ENCODE measurements around the gene PCK2. TPM values are rescaled to one million over a fixed set of nuclear protein-coding genes. Genes with fewer than 3 reads are reported as not detected.
A peak's percentile ranks its signal among the peaks of the same experiment; 100 is the strongest.

The PCK2 gene
- total and polyA plus RNA-seq, 8 donors = 12.9 to 61.3 (median 16.6) TPM

DNA sequence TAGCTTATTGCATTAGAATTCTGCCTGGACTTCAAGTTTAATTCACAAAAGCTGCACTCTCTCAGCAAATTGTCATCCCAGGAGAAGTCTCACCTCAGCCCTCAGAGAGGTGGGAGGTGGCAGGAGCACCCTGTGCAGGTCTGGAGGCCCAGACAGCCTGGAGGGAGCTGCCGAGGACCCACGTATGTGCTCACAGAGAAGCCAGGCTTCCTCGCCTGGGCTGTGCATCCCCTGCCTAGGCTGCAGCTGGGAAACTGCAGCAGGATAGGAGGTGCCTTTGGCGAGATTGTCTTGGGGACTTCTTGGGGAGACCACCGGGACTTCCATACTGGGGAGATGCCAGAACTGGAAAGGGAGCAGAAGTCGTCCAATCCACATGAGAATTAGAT, 14.0 kb upstream of the PCK2 start:
- H3K4me1 ChIP-seq = peaks cover 6 to 15% of the 10 kb centered on the region in 2 donors
- DNase-seq = peak in 1 of 4 donors; percentile 19
- peaks cover 0 to 33% of the 10 kb centered on the region in 2 donors for H3K27me3 ChIP-seq
- H3K36me3 ChIP-seq = no peaks in the 10 kb centered on the region
- ATAC-seq = no peak
- TF ChIP-seq, protein P1, sequence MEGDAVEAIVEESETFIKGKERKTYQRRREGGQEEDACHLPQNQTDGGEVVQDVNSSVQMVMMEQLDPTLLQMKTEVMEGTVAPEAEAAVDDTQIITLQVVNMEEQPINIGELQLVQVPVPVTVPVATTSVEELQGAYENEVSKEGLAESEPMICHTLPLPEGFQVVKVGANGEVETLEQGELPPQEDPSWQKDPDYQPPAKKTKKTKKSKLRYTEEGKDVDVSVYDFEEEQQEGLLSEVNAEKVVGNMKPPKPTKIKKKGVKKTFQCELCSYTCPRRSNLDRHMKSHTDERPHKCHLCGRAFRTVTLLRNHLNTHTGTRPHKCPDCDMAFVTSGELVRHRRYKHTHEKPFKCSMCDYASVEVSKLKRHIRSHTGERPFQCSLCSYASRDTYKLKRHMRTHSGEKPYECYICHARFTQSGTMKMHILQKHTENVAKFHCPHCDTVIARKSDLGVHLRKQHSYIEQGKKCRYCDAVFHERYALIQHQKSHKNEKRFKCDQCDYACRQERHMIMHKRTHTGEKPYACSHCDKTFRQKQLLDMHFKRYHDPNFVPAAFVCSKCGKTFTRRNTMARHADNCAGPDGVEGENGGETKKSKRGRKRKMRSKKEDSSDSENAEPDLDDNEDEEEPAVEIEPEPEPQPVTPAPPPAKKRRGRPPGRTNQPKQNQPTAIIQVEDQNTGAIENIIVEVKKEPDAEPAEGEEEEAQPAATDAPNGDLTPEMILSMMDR (IDR thresholded peaks at IDR 0.05) = no peak
- intact Hi-C loops (cut with DNase I) = no loop called here
- no peak overlapping the region for H3K4me3 ChIP-seq
- no peak overlapping the region for H3K27ac ChIP-seq
- H3K9me3 ChIP-seq = no peaks in the 10 kb centered on the region

DNA sequence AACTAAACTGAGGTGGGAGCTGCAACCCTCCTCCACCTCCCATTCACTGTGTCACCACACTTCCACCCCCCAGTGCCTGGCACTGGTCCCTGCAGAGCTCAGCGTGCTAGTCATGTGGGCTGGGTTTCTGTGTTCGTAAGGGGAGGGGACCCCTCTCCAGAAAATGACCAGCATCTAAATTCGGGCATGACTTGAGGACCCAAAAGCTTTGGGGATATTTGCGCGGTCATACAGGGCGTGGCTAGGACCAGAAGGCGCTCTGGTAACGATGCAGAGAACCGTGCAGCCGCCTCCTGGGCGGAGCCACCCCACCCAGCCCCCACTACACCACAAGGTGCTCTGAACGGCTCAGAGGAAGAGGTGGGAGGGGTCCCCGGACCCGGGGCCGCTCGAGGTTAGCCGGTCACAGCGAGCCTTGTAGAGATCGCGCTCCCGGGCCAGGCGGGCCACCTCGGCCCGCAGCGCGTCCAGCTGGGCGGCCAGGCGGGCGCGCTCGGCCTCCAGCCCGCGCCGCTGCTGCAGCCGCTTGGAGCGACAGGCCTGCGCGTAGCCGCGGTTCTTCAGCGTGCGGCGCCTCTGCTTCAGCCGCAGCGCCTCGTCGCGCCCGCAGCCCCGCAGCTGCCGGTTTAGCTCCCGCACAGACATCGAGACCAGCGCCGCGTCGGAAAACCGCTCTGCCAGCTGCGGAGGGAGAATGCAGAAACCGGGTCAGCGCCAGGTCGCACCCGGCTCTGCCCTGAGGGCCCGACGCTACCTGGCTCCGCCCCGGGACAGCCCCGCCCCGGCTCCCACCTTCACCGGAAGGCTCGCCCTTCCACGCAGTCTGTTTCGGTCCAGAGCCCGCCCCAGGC, 13.0 kb upstream of the PCK2 start:
- Histone ChIP-seq H3K27me3 (peaks cover 0 to 33% of the 10 kb centered on the region in 2 donors), H3K36me3 (no peaks in the 10 kb centered on the region), H3K4me1 (peaks cover 6 to 15% of the 10 kb centered on the region in 2 donors), H3K4me3 (peak overlapping the region; percentile 45 to 54), H3K27ac (peak overlapping the region; percentile 58 to 65), H3K9me3 (no peaks in the 10 kb centered on the region)
- intact Hi-C loops (cut with DNase I) = no loop called here
- ATAC-seq = peak; percentile 97
- DNase-seq = peak; percentile 38 to 91 (median 60)
- TF ChIP-seq, protein P1 (IDR thresholded peaks at IDR 0.05) = no peak

DNA sequence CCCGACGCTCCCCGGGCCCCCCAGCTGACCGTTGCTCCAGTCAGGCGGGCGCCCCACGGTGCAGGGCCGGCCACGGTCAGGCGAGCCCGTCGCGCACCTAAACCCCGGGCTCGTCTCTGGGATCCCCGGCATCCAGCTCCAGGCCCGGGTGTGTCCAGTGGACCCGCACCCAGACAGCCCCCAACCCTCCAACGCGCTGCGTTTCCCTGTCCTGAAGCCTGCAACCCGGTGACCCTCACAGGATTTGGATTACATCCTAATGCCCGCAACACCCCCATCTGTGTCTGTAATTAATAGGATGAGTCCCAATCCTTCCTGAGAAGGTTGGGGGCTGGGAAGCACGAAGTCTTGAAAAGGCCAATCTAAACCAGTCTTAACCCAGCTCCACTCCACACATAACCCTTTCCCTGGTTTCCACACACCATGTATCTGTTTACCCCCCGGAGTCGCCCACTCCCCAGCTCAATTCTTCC, 12.3 kb upstream of the PCK2 start:
- TF ChIP-seq, protein P1 (IDR thresholded peaks at IDR 0.05) = no peak
- no peak for DNase-seq
- H3K9me3 ChIP-seq = no peaks in the 10 kb centered on the region
- peaks cover 0 to 33% of the 10 kb centered on the region in 2 donors for H3K27me3 ChIP-seq
- no peak for ATAC-seq
- peak overlapping the region; percentile 58 to 65 for H3K27ac ChIP-seq
- H3K36me3 ChIP-seq = no peaks in the 10 kb centered on the region
- peaks cover 6 to 15% of the 10 kb centered on the region in 2 donors for H3K4me1 ChIP-seq
- H3K4me3 ChIP-seq = peak overlapping the region; percentile 45 to 54
- intact Hi-C loops (cut with DNase I) = no loop called here

DNA sequence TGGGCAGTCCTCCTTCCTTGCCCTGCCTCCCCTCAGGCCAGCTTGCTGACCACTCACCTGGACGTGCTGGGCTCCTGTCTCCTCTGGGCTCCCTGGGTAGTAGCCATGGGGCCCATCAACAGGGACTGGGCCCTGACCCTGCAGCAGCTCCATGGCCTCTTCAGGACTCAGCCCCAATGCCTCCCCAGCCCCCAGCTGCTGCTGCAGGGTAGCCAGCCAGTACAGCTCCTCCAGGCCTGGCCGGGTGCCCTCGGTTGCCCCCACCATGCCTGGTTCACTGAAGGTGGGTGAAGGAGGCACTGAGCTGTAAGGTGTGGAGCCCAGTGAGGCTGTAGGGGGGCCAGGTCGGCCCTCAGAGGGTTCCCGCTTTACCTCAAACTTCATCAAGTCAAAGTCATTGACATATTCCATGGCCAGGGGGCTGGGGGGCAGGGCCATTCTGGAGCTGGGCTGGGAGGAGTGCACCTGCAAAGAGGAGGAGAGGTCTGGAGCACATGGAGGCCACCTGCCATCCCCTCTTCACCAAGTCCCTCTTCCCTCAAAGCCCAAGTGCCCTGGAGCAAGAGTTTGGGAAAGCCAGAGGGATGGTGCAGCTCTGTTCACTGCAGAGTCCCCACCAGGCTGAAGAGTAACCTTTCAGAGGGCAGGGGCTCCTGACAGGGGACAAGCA, 11.6 kb upstream of the PCK2 start:
- no peak overlapping the region for H3K4me3 ChIP-seq
- intact Hi-C loops (cut with DNase I) = no loop called here
- H3K27ac ChIP-seq = no peak overlapping the region
- peaks cover 0 to 33% of the 10 kb centered on the region in 2 donors for H3K27me3 ChIP-seq
- no peaks in the 10 kb centered on the region for H3K36me3 ChIP-seq
- peaks cover 6 to 15% of the 10 kb centered on the region in 2 donors for H3K4me1 ChIP-seq
- TF ChIP-seq, protein P1 (IDR thresholded peaks at IDR 0.05) = no peak
- H3K9me3 ChIP-seq = no peaks in the 10 kb centered on the region
- DNase-seq = peak in 1 of 4 donors; percentile 43
- no peak for ATAC-seq

DNA sequence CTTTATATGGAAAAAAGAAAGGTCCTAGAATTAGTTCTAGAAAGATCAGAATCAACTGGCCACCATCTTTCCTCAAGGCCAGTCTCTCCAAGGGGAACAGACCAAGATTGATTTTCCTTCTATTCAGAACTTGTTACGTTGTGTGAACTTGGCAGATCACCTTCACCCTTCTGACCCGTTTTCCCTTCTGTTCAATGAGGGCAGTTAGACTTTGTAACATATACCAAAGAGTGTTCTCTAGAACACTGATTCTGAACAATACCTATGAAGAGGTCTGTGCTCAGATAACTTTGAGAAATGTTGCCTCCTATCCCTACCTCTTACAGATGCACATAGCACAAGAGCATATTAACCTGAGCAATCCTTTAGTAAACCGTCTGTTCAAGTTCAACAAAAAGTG, 10.6 kb upstream of the PCK2 start:
- Histone ChIP-seq H3K9me3 (no peaks in the 10 kb centered on the region), H3K36me3 (no peaks in the 10 kb centered on the region), H3K27me3 (peaks cover 0 to 33% of the 10 kb centered on the region in 2 donors), H3K27ac (no peak overlapping the region), H3K4me1 (peaks cover 6 to 15% of the 10 kb centered on the region in 2 donors), H3K4me3 (no peak overlapping the region)
- TF ChIP-seq, protein P1 (IDR thresholded peaks at IDR 0.05) = no peak
- intact Hi-C loops (cut with DNase I) = no loop called here
- DNase-seq (no peak), ATAC-seq (no peak)

Measured in left lung (tissue), 10 donors.